Naive thymus-derived CD4-positive, alpha-beta T cell (primary cell): ENCODE measurements around the gene IGSF6. TPM values are rescaled to one million over a fixed set of nuclear protein-coding genes. Genes with fewer than 3 reads are reported as not detected.

ENCODE experiments used
- ATAC-seq: fragments of 150-1000 bp; cut with Tn5 transposase; 2 replicates; pipeline ENCODE4 v1.10.0; 2021; ENCODE audit warnings: mild to moderate bottlenecking, moderate library complexity
- CTCF ChIA-PET: fragments of 350-600 bp; sonication (Branson Sonifier 250); formaldehyde crosslinking; loops from one replicate; lab custom pipeline; 2021; ENCODE audit warnings: antibody characterized with exemption; lab: Charles Lee
- POLR2A ChIA-PET: fragments of 350-600 bp; sonication (Branson Sonifier 250); formaldehyde crosslinking; loops from one replicate; lab custom pipeline; 2021; ENCODE audit warnings: antibody characterized with exemption, inconsistent platforms; lab: Charles Lee
- DNase-seq, 9 donors: peaks; one replicate each; pipeline versions ENCODE4 v3.0.0 to v3.0.0-alpha.2; 2020 to 2022; ENCODE audit warnings: mixed read lengths in 1 of 9
- H3K27ac ChIP-seq: one replicate; pipeline ENCODE4 v1.7.0; 2013; ENCODE audit warnings: mild to moderate bottlenecking, low read depth, low read length, moderate library complexity
- H3K27me3 ChIP-seq, 2 donors: one replicate each; pipeline ENCODE4 v1.7.0; 2013; ENCODE audit warnings: low read length in 2 of 2, mild to moderate bottlenecking in 2 of 2, moderate library complexity in 2 of 2; ENCODE audit not compliant: control insufficient read depth in 2 of 2, insufficient read depth in 2 of 2
- H3K36me3 ChIP-seq, 3 experiments: 1 replicate in 2 of 3; 2 replicates in 1 of 3; pipeline ENCODE4 v1.7.0; 2013; ENCODE audit warnings: low read length in 3 of 3, mild to moderate bottlenecking in 3 of 3, moderate library complexity in 1 of 3; ENCODE audit not compliant: insufficient read depth in 3 of 3, control insufficient read depth in 2 of 3
- H3K4me1 ChIP-seq, 2 donors: one replicate each; pipeline ENCODE4 v1.7.0; 2013; ENCODE audit warnings: low read length in 2 of 2, mild to moderate bottlenecking in 2 of 2, moderate library complexity in 1 of 2; ENCODE audit not compliant: control insufficient read depth in 2 of 2, insufficient read depth in 2 of 2
- H3K4me3 ChIP-seq: 2 replicates; pipeline ENCODE4 v1.7.0; 2013; ENCODE audit warnings: mild to moderate bottlenecking, low read length
- H3K9me3 ChIP-seq, 3 experiments: 1 replicate in 2 of 3; 2 replicates in 1 of 3; pipeline ENCODE4 v1.7.0; 2013; ENCODE audit warnings: low read length in 3 of 3; ENCODE audit not compliant: control insufficient read depth in 2 of 3
- H3K27ac Mint-ChIP-seq, 9 donors: one replicate each; pipeline ENCODE4 v1.8.0; 2020 to 2022; ENCODE audit warnings: mixed read lengths in 9 of 9, mild to moderate bottlenecking in 8 of 9, moderate library complexity in 5 of 9, inconsistent platforms in 2 of 9
- H3K27me3 Mint-ChIP-seq, 5 donors: one replicate each; pipeline ENCODE4 v1.8.0; 2021 to 2022; ENCODE audit warnings: mixed read lengths in 5 of 5, mild to moderate bottlenecking in 1 of 5
- H3K36me3 Mint-ChIP-seq, 5 donors: one replicate each; pipeline ENCODE4 v1.8.0; 2020 to 2022; ENCODE audit warnings: mixed read lengths in 5 of 5, mild to moderate bottlenecking in 3 of 5, inconsistent platforms in 1 of 5
- H3K4me1 Mint-ChIP-seq, 7 donors: one replicate each; pipeline ENCODE4 v1.8.0; 2020 to 2022; ENCODE audit warnings: mixed read lengths in 7 of 7, mild to moderate bottlenecking in 3 of 7, inconsistent platforms in 1 of 7
- H3K4me3 Mint-ChIP-seq, 10 donors: one replicate each; pipeline ENCODE4 v1.8.0; 2020 to 2022; ENCODE audit warnings: mild to moderate bottlenecking in 10 of 10, mixed read lengths in 10 of 10, moderate library complexity in 6 of 10, inconsistent platforms in 2 of 10
- H3K9me3 Mint-ChIP-seq, 11 donors: one replicate each; pipeline ENCODE4 v1.8.0; 2020 to 2022; ENCODE audit warnings: mixed read lengths in 11 of 11, mild to moderate bottlenecking in 4 of 11, inconsistent platforms in 1 of 11, moderate library complexity in 1 of 11
- intact Hi-C, 2 donors: fragments of 100-400 bp; cut with micrococcal nuclease; formaldehyde crosslinking; loops; one replicate each; pipeline ENCODE4 v1.15.1; 2023
- polyA plus RNA-seq, 2 donors: library from polyadenylated mRNA; unstranded; fragments of 300-500 nt; fragmentation: Illumina TruSeq; gene quantifications; one replicate each; pipeline ENCODE4 v1.2.3, GENCODE V29; 2021
- total RNA-seq, 6 experiments: library from RNA in 5 of 6; stranded (reverse) in 5 of 6; gene quantifications; 1 replicate in 5 of 6; 2 replicates in 1 of 6; pipeline ENCODE4 v1.2.3 and lab custom pipeline; 2021 to 2026

IGSF6 gene
- total and polyA plus RNA-seq, 7 experiments from 2014 or later: 0.33 to 25.7 (median 2.3) TPM

- no peaks in the 10 kb centered on the region for H3K9me3 ChIP-seq
- Mint-ChIP-seq H3K36me3 (peaks cover 0 to 28% (median 11%) of the 10 kb centered on the region in 5 donors), H3K4me3 (no peak overlapping the region), H3K9me3 (no peaks in the 10 kb centered on the region), H3K4me1 (peaks cover 42 to 83% (median 75%) of the 10 kb centered on the region in 7 donors), H3K27ac (peak overlapping the region in 1 of 9 donors; percentile 13), H3K27me3 (no peaks in the 10 kb centered on the region)
- intact Hi-C loops: no loop called here
- H3K27ac ChIP-seq: no peak overlapping the region
- no peak overlapping the region for H3K4me3 ChIP-seq
- ATAC-seq: no peak
- CTCF ChIA-PET: interaction anchor here (0.6 to 1.4 kb wide), 2 partner anchors 29 to 44 kb away, joined by 3 to 4 read pairs; no protein-coding TSS in a partner anchor
- H3K36me3 ChIP-seq: peaks cover 0 to 2% (median 0%) of the 10 kb centered on the region in 3 experiments
- DNase-seq: no peak
- H3K27me3 ChIP-seq: no peaks in the 10 kb centered on the region
- H3K4me1 ChIP-seq: peaks cover 31 to 33% of the 10 kb centered on the region in 2 donors
- POLR2A ChIA-PET: interaction anchor here (0.5 kb wide), 1 partner anchor 690 kb away, joined by 3 read pairs; no protein-coding TSS in a partner anchor
Measured at GRCh38 chr16:21613361-21613760, 39.0 kb downstream of the IGSF6 start.

GRCh38 chr16:21611556-21612384 is 40.6 kb downstream of the IGSF6 start:
- H3K9me3 ChIP-seq: no peaks in the 10 kb centered on the region
- peaks cover 35 to 37% of the 10 kb centered on the region in 2 donors for H3K4me1 ChIP-seq
- H3K27ac ChIP-seq: no peak overlapping the region
- Mint-ChIP-seq H3K9me3 (no peaks in the 10 kb centered on the region), H3K27me3 (no peaks in the 10 kb centered on the region), H3K4me1 (peaks cover 50 to 91% (median 84%) of the 10 kb centered on the region in 7 donors), H3K36me3 (peaks cover 0 to 17% (median 5%) of the 10 kb centered on the region in 5 donors), H3K27ac (peak overlapping the region in 6 of 9 donors; percentile 7 to 82 (median 48)), H3K4me3 (peak overlapping the region in 8 of 10 donors; percentile 10 to 60 (median 44))
- H3K4me3 ChIP-seq: no peak overlapping the region
- no peaks in the 10 kb centered on the region for H3K36me3 ChIP-seq
- peak; percentile 63 for ATAC-seq
- intact Hi-C loops: no loop called here
- no peak for DNase-seq
- POLR2A ChIA-PET: interaction anchor here (0.6 to 1.1 kb wide), 2 partner anchors 13 to 27 kb away, joined by 3 to 8 read pairs; no protein-coding TSS in a partner anchor
- no peaks in the 10 kb centered on the region for H3K27me3 ChIP-seq
- CTCF ChIA-PET: interaction anchor here (0.9 to 1.0 kb wide), 2 partner anchors 9 to 45 kb away, joined by 3 to 4 read pairs; no protein-coding TSS in a partner anchor

GRCh38 chr16:21611198-21611555 is 41.2 kb downstream of the IGSF6 start:
- Mint-ChIP-seq H3K27ac (peak overlapping the region in 3 of 9 donors; percentile 7 to 82 (median 63)), H3K4me3 (peak overlapping the region in 4 of 10 donors; percentile 38 to 60 (median 54)), H3K36me3 (peaks cover 0 to 12% (median 3%) of the 10 kb centered on the region in 5 donors), H3K27me3 (no peaks in the 10 kb centered on the region), H3K9me3 (no peaks in the 10 kb centered on the region), H3K4me1 (peaks cover 50 to 91% (median 78%) of the 10 kb centered on the region in 7 donors)
- peak; percentile 65 for ATAC-seq
- Histone ChIP-seq H3K4me1 (peaks cover 34 to 37% of the 10 kb centered on the region in 2 donors), H3K4me3 (no peak overlapping the region), H3K27ac (no peak overlapping the region), H3K27me3 (no peaks in the 10 kb centered on the region), H3K9me3 (no peaks in the 10 kb centered on the region), H3K36me3 (no peaks in the 10 kb centered on the region)
- POLR2A ChIA-PET: interaction anchor here (0.6 kb wide), 1 partner anchor 27 kb away, joined by 8 read pairs; no protein-coding TSS in a partner anchor
- CTCF ChIA-PET: no interaction called here
- intact Hi-C loops: no loop called here
- DNase-seq: no peak

GRCh38 chr16:21610766-21611165 is 41.6 kb downstream of the IGSF6 start:
- Mint-ChIP-seq H3K4me1 (peaks cover 48 to 90% (median 77%) of the 10 kb centered on the region in 7 donors), H3K27ac (no peak overlapping the region), H3K27me3 (no peaks in the 10 kb centered on the region), H3K9me3 (no peaks in the 10 kb centered on the region), H3K36me3 (peaks cover 0 to 9% (median 3%) of the 10 kb centered on the region in 5 donors), H3K4me3 (no peak overlapping the region)
- Histone ChIP-seq H3K36me3 (no peaks in the 10 kb centered on the region), H3K27ac (no peak overlapping the region), H3K9me3 (no peaks in the 10 kb centered on the region), H3K4me1 (peaks cover 30 to 34% of the 10 kb centered on the region in 2 donors), H3K4me3 (no peak overlapping the region), H3K27me3 (no peaks in the 10 kb centered on the region)
- ATAC-seq (no peak), DNase-seq (no peak)
- ChIA-PET CTCF (no interaction called here), POLR2A (interaction anchor here (1.0 kb wide), 1 partner anchor 12 kb away, joined by 4 read pairs; no protein-coding TSS in a partner anchor)
- intact Hi-C loops: no loop called here

GRCh38 chr16:21610006-21610544 is 42.3 kb downstream of the IGSF6 start:
- no peaks in the 10 kb centered on the region for H3K9me3 Mint-ChIP-seq
- H3K9me3 ChIP-seq: no peaks in the 10 kb centered on the region
- intact Hi-C loops: no loop called here
- no peaks in the 10 kb centered on the region for H3K27me3 ChIP-seq
- H3K4me1 ChIP-seq: peaks cover 28 to 33% of the 10 kb centered on the region in 2 donors
- H3K27ac ChIP-seq: no peak overlapping the region
- ATAC-seq: no peak
- POLR2A ChIA-PET: interaction anchor here (0.9 to 1.0 kb wide), 2 partner anchors 12 to 13 kb away, joined by 3 to 4 read pairs; no protein-coding TSS in a partner anchor
- no peaks in the 10 kb centered on the region for H3K27me3 Mint-ChIP-seq
- CTCF ChIA-PET: no interaction called here
- H3K4me3 ChIP-seq: no peak overlapping the region
- H3K36me3 Mint-ChIP-seq: peaks cover 0 to 5% (median 2%) of the 10 kb centered on the region in 5 donors
- no peak overlapping the region for H3K27ac Mint-ChIP-seq
- peak overlapping the region in 3 of 10 donors; percentile 12 to 48 (median 47) for H3K4me3 Mint-ChIP-seq
- no peaks in the 10 kb centered on the region for H3K36me3 ChIP-seq
- H3K4me1 Mint-ChIP-seq: peaks cover 50 to 89% (median 74%) of the 10 kb centered on the region in 7 donors
- no peak for DNase-seq

- H3K9me3 Mint-ChIP-seq: no peaks in the 10 kb centered on the region
- ChIA-PET CTCF (interaction anchor here (0.6 to 1.3 kb wide), 5 partner anchors 10 to 52 kb away, joined by 3 to 7 read pairs (median 4); no protein-coding TSS in a partner anchor), POLR2A (interaction anchor here (0.5 to 1.2 kb wide), 4 partner anchors 9 to 12 kb away, joined by 3 to 5 read pairs (median 4); partner anchors contain the start of gene METTL9)
- Histone ChIP-seq H3K4me1 (peaks cover 28 to 33% of the 10 kb centered on the region in 2 donors), H3K4me3 (peak overlapping the region; percentile 19), H3K27me3 (no peaks in the 10 kb centered on the region), H3K36me3 (no peaks in the 10 kb centered on the region), H3K27ac (no peak overlapping the region), H3K9me3 (no peaks in the 10 kb centered on the region)
- intact Hi-C loops: no loop called here
- peak overlapping the region in 9 of 10 donors; percentile 21 to 63 (median 46) for H3K4me3 Mint-ChIP-seq
- DNase-seq (peak in 2 of 9 donors; percentile 22 to 40), ATAC-seq (peak; percentile 66)
- peaks cover 0 to 5% (median 0%) of the 10 kb centered on the region in 5 donors for H3K36me3 Mint-ChIP-seq
- peak overlapping the region in 8 of 9 donors; percentile 14 to 60 (median 38) for H3K27ac Mint-ChIP-seq
- H3K27me3 Mint-ChIP-seq: no peaks in the 10 kb centered on the region
- peaks cover 51 to 89% (median 76%) of the 10 kb centered on the region in 7 donors for H3K4me1 Mint-ChIP-seq
Measured at GRCh38 chr16:21608639-21609328, 43.6 kb downstream of the IGSF6 start.
